ENCODE data around the gene TRMT11.

TRMT11 gene

GRCh38 chr6:126072172-126072571 is 85.8 kb downstream of the TRMT11 start:
- DNase-seq (ENCODE audit: low spot score) (no peak), FAIRE-seq (no peak)

GRCh38 chr6:126072834-126073233 is 86.5 kb downstream of the TRMT11 start:
- DNase-seq (ENCODE audit: low spot score), result no peak
- no peak for FAIRE-seq

- DNase-seq (ENCODE audit: low spot score) (no peak), FAIRE-seq (no peak)
These were observed 89.2 kb downstream of the TRMT11 start for GRCh38 chr6:126075335-126076071.

GRCh38 chr6:126076992-126077664 is 90.8 kb downstream of the TRMT11 start:
- FAIRE-seq, result no peak

GRCh38 chr6:126077810-126078776 is 91.8 kb downstream of the TRMT11 start:
- FAIRE-seq (no peak), DNase-seq (ENCODE audit: low spot score) (no peak)

More at GRCh38 chr6:126076992-126077664, 90.8 kb downstream of the TRMT11 start:
- DNase-seq (ENCODE audit: low spot score), result no peak

DNA sequence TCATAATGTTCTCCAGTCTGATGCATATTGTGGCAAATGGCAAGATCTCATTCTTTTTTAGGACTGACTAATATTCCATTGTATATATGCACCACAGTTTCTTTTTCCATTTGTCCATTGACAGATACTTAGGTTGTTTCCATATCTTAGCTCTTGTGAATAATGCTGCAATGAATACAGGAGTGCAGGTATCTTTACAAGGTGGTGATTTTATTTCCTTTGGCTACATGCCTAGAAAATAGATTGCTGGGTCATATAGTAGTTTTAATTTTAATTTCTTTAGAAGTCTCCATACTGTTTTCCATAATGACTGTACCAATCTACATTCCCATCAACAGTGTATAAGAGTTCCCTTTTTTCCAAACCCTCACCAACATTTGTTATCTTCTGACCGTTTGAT is 97.5 kb downstream of the TRMT11 start:
- DNase-seq (ENCODE audit: low spot score), result no peak
- FAIRE-seq, result no peak

DNA sequence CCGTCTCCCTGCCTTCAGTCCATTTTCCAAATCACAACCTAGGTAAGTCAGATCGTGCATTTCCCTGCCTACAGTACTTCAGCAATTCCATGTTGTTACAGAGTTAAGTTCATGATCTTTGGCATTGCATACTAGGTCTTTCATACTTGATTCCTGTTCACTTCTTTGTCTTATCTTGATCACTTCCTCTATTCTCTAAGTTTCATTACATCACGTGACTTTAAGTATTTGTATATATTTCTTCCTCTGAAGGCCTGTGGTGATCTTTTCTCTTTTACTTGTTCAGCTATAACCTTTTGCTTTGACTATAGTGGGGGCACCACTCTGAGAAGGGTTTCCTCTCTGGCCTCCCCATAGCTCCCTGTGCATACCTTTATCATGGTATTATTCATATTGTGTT is 100.2 kb downstream of the TRMT11 start:
- FAIRE-seq (no peak), DNase-seq (ENCODE audit: low spot score) (no peak)

Measured in RCC 7860 (cell line).